Neural crest cell (in vitro differentiated cells): Measurements from ENCODE around the gene CLCNKA. TPM values are rescaled to one million over a fixed set of nuclear protein-coding genes. Genes with fewer than 3 reads are reported as not detected.
A peak's percentile ranks its signal among the peaks of the same experiment; 100 is the strongest.

Experiments used
- DNase-seq: peaks from one replicate; pipeline ENCODE4 v3.0.0; 2021; ENCODE audit warnings: low read depth, mixed read lengths, low spot score
- H3K27ac Mint-ChIP-seq: one replicate; pipeline ENCODE4 v1.8.0; 2021; ENCODE audit warnings: mild to moderate bottlenecking, mixed read lengths; ENCODE audit not compliant: unreplicated experiment
- H3K27me3 Mint-ChIP-seq: 2 replicates; pipeline ENCODE4 v1.8.0; 2021; ENCODE audit warnings: low read depth, mild to moderate bottlenecking, mixed read lengths
- H3K36me3 Mint-ChIP-seq: 2 replicates; pipeline ENCODE4 v1.8.0; 2021; ENCODE audit warnings: low read depth, mild to moderate bottlenecking, mixed read lengths
- H3K4me1 Mint-ChIP-seq: 2 replicates; pipeline ENCODE4 v1.8.0; 2021; ENCODE audit warnings: mixed read lengths
- H3K4me3 Mint-ChIP-seq: one replicate; pipeline ENCODE4 v1.8.0; 2021; ENCODE audit warnings: mild to moderate bottlenecking, mixed read lengths
- H3K9me3 Mint-ChIP-seq: 2 replicates; pipeline ENCODE4 v1.8.0; 2021; ENCODE audit warnings: mixed read lengths
- total RNA-seq: library from RNA; stranded (reverse); gene quantifications from 2 replicates; pipeline ENCODE4 v1.2.1, GENCODE V29; 2021
- TF ChIP-seq, protein P1 (sequence below): fragments of 200-600 bp; sonication (generic); conservative IDR thresholded peaks from 2 replicates; pipeline ENCODE4 v1.5.0; 2021; ENCODE audit warnings: antibody characterized with exemption, mild to moderate bottlenecking

CLCNKA gene
- total RNA-seq, 1 donor from 2014 or later: not detected

- TF ChIP-seq, protein P1, sequence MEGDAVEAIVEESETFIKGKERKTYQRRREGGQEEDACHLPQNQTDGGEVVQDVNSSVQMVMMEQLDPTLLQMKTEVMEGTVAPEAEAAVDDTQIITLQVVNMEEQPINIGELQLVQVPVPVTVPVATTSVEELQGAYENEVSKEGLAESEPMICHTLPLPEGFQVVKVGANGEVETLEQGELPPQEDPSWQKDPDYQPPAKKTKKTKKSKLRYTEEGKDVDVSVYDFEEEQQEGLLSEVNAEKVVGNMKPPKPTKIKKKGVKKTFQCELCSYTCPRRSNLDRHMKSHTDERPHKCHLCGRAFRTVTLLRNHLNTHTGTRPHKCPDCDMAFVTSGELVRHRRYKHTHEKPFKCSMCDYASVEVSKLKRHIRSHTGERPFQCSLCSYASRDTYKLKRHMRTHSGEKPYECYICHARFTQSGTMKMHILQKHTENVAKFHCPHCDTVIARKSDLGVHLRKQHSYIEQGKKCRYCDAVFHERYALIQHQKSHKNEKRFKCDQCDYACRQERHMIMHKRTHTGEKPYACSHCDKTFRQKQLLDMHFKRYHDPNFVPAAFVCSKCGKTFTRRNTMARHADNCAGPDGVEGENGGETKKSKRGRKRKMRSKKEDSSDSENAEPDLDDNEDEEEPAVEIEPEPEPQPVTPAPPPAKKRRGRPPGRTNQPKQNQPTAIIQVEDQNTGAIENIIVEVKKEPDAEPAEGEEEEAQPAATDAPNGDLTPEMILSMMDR: no peak
- H3K9me3 Mint-ChIP-seq: no peaks in the 10 kb centered on the region
- peaks cover 13% of the 10 kb centered on the region for H3K4me1 Mint-ChIP-seq
- H3K27me3 Mint-ChIP-seq: peaks cover 3% of the 10 kb centered on the region
- DNase-seq: no peak
- no peak overlapping the region for H3K27ac Mint-ChIP-seq
- no peak overlapping the region for H3K4me3 Mint-ChIP-seq
- no peaks in the 10 kb centered on the region for H3K36me3 Mint-ChIP-seq
Measured at GRCh38 chr1:16080422-16081150, 58.8 kb downstream of the CLCNKA start.

GRCh38 chr1:16081636-16082035, 59.8 kb downstream of the CLCNKA start:
- peaks cover 13% of the 10 kb centered on the region for H3K4me1 Mint-ChIP-seq
- TF ChIP-seq, protein P1: no peak
- no peaks in the 10 kb centered on the region for H3K36me3 Mint-ChIP-seq
- DNase-seq: no peak
- peaks cover 3% of the 10 kb centered on the region for H3K27me3 Mint-ChIP-seq
- no peak overlapping the region for H3K27ac Mint-ChIP-seq
- no peaks in the 10 kb centered on the region for H3K9me3 Mint-ChIP-seq
- no peak overlapping the region for H3K4me3 Mint-ChIP-seq

GRCh38 chr1:16082283-16083038, 60.6 kb downstream of the CLCNKA start:
- peaks cover 3% of the 10 kb centered on the region for H3K27me3 Mint-ChIP-seq
- no peak overlapping the region for H3K27ac Mint-ChIP-seq
- peaks cover 9% of the 10 kb centered on the region for H3K4me1 Mint-ChIP-seq
- H3K4me3 Mint-ChIP-seq: no peak overlapping the region
- TF ChIP-seq, protein P1: peak; percentile 86
- H3K36me3 Mint-ChIP-seq: no peaks in the 10 kb centered on the region
- peak; percentile 76 for DNase-seq
- H3K9me3 Mint-ChIP-seq: no peaks in the 10 kb centered on the region

DNA sequence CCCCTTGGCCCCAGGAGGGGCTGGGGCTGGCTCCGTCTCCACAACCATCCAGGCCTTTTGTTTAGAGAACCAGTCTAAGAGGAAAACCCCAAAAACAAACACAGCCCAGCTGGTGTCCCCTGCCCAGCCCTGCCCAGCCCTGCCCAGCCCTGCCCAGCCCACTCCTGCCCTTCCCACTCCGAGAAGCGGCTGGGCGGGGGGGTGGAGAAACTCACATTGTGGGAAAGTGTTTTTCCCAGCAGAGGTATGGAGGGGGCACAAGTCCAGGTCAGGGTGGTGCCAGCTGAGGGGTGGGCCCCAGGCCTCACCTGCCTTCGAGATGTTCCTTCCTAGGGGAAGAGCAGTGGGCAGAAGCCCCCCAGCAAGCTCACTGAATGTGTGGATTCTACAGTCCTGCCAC, 61.6 kb downstream of the CLCNKA start:
- Mint-ChIP-seq H3K27ac (no peak overlapping the region), H3K4me3 (no peak overlapping the region), H3K27me3 (peaks cover 3% of the 10 kb centered on the region), H3K36me3 (no peaks in the 10 kb centered on the region), H3K9me3 (no peaks in the 10 kb centered on the region), H3K4me1 (peaks cover 6% of the 10 kb centered on the region)
- no peak for DNase-seq
- TF ChIP-seq, protein P1: no peak

Other genes with a start within 250 kb of the CLCNKA start
- 2.7 and 3.3 TPM in 2 replicates for gene UQCRHL, start 214.4 kb upstream of the CLCNKA start, total RNA-seq
- 66.5 and 69.4 TPM in 2 replicates for gene SPEN, start 174.3 kb upstream of the CLCNKA start, total RNA-seq
- gene ZBTB17, start 45.9 kb upstream of the CLCNKA start, total RNA-seq: 46.1 and 51.5 TPM in 2 replicates
- gene SRARP, start 17.8 kb upstream of the CLCNKA start, total RNA-seq: not detected in 2 replicates
- not detected in 2 replicates for gene HSPB7, start 4.0 kb upstream of the CLCNKA start, total RNA-seq
- 0.30 TPM in 2 replicates for gene CLCNKB, start 21.7 kb downstream of the CLCNKA start, total RNA-seq
- gene FAM131C, start 51.6 kb downstream of the CLCNKA start, total RNA-seq: 0.48 and 0.68 TPM in 2 replicates
- 21.7 and 25.0 TPM in 2 replicates for gene EPHA2, start 134.0 kb downstream of the CLCNKA start, total RNA-seq
- gene ARHGEF19, start 190.6 kb downstream of the CLCNKA start, total RNA-seq: 7.7 and 9.0 TPM in 2 replicates
- gene CPLANE2, start 215.1 kb downstream of the CLCNKA start, total RNA-seq: 11.4 and 11.8 TPM in 2 replicates